ENCODE results near the gene KIF1B.

- TF ChIP-seq CTCF (IDR thresholded peaks at IDR 0.05 in 8 of 11, conservative IDR thresholded peaks at IDR 0.05 in 3 of 11) (no peak), POLR2AphosphoS5 (IDR thresholded peaks at IDR 0.05) (no peak)
Measured at GRCh38 chr1:10179406-10180091, 30.8 kb upstream of the KIF1B start.
